H1 (cell line): ENCODE measurements around the gene PRRC2A. TPM values are rescaled to one million over a fixed set of nuclear protein-coding genes. Genes with fewer than 3 reads are reported as not detected.
A peak's percentile ranks its signal among the peaks of the same experiment; 100 is the strongest.

ENCODE experiments used
- CHD1 ChIP-seq: IDR thresholded peaks from 2 replicates; pipeline ENCODE4 v1.6.1; 2012; ENCODE audit warnings: low read depth, low read length, improper control_type of control experiment
- CHD7 ChIP-seq: fragments of 300-600 bp; sonication (generic); IDR thresholded peaks from 2 replicates; pipeline ENCODE4 v1.7.1; 2012; ENCODE audit warnings: low read length, moderate library complexity, mild to moderate bottlenecking, inconsistent platforms; ENCODE audit not compliant: insufficient replicate concordance
- EGR1 ChIP-seq: IDR thresholded peaks from 2 replicates; pipeline ENCODE4 v1.6.1; 2011; ENCODE audit warnings: low read depth, low read length, borderline replicate concordance
- EP300 ChIP-seq, 2 experiments: IDR thresholded peaks; 1 replicate in 1 of 2; 2 replicates in 1 of 2; pipeline ENCODE4 v1.6.1; 2011 to 2012; ENCODE audit warnings: low read depth in 2 of 2, low read length in 2 of 2, mild to moderate bottlenecking in 2 of 2, borderline replicate concordance in 1 of 2, inconsistent platforms in 1 of 2, moderate library complexity in 1 of 2
- EZH2 ChIP-seq: fragments of 200-600 bp; sonication (generic); IDR thresholded peaks from 2 replicates; pipeline ENCODE4 v1.7.1; 2012; ENCODE audit warnings: low read depth, mild to moderate bottlenecking, moderate library complexity, low read length, inconsistent platforms; ENCODE audit not compliant: severe bottlenecking
- HDAC2 ChIP-seq, 2 experiments: fragments of 300-600 bp in 1 of 2; sonication (generic) in 1 of 2; IDR thresholded peaks; 2 replicates each; pipeline ENCODE4 v1.6.1; 2011 to 2012; ENCODE audit warnings: low read depth in 2 of 2, low read length in 2 of 2, mild to moderate bottlenecking in 2 of 2, moderate library complexity in 2 of 2, borderline replicate concordance in 1 of 2, inconsistent platforms in 1 of 2
- RBBP5 ChIP-seq: IDR thresholded peaks from 2 replicates; pipeline ENCODE4 v1.7.1; 2012; ENCODE audit warnings: low read depth, mild to moderate bottlenecking, inconsistent platforms, low read length, moderate library complexity, borderline replicate concordance
- SIRT6 ChIP-seq: IDR thresholded peaks from one replicate; pipeline ENCODE4 v1.7.1; 2012; ENCODE audit warnings: low read length, inconsistent platforms
- SUZ12 ChIP-seq: fragments of 200-600 bp; sonication (generic); IDR thresholded peaks from 2 replicates; pipeline ENCODE4 v1.6.1; 2012; ENCODE audit warnings: mild to moderate bottlenecking, inconsistent platforms, low read length, moderate library complexity, mixed read lengths
- ZNF274 ChIP-seq: IDR thresholded peaks from 2 replicates; pipeline ENCODE4 v1.7.0; 2012; ENCODE audit warnings: low read length, borderline replicate concordance; ENCODE audit errors: extremely low read depth
- polyA plus RNA-seq, 7 experiments: library from polyadenylated mRNA; depleted of rRNA in 3 of 7; stranded (reverse) in 5 of 7; unstranded in 2 of 7; fragments of >200 nt in 5 of 7; fragments of 200-250 nt in 2 of 7; gene quantifications; 1 replicate in 5 of 7; 2 replicates in 1 of 7; 4 replicates in 1 of 7; pipeline versions ENCODE4 v1.2.1 to v1.2.3, GENCODE V29; 2011 to 2013; ENCODE audit warnings: missing spikeins in 2 of 7, mixed read lengths in 2 of 7
- total RNA-seq: library from RNA; stranded (reverse); fragmentation: NEBNext Ultra II Directional; extraction: Animal tissue kit (Norgen Biotek cat#: 25700); gene quantifications from 2 replicates; pipeline ENCODE4 v1.2.1, GENCODE V29; 2021

PRRC2A gene
- total and polyA plus RNA-seq, 2 of the 8 experiments (the other 6 are each of a cell fraction or from before 2014, with no cell fraction given) = 118 to 300 TPM

GRCh38 chr6:31681135-31681671 is 60.7 kb downstream of the PRRC2A start (continued):
- TF ChIP-seq CHD7 (no peak), EZH2 (peak; percentile 52), ZNF274 (no peak), EP300 (IDR thresholded peaks at IDR 0.05; ENCODE audit: borderline replicate concordance in 1 of 2, low read depth in 2 of 2, low read length in 2 of 2) (no peak), HDAC2 (IDR thresholded peaks at IDR 0.05; ENCODE audit: borderline replicate concordance in 1 of 2, low read depth in 2 of 2, low read length in 2 of 2) (0 out of 4 replicates have a peak, but pooled peaks of 1 of the 2 experiments have one; percentile 20), CHD1 (no peak), SUZ12 (peak; percentile 20; the same call in 1 of the 2 replicates), SIRT6 (no peak), EGR1 (no peak), RBBP5 (0 out of 2 replicates have a peak, but pooled peaks have one; percentile 56)
